ENCODE data around the gene SHISA6. TPM values are rescaled to one million over a fixed set of nuclear protein-coding genes. Genes with fewer than 3 reads are reported as not detected.

Gene SHISA6
- total RNA-seq, 2 experiments from 2014 or later = not detected

DNA sequence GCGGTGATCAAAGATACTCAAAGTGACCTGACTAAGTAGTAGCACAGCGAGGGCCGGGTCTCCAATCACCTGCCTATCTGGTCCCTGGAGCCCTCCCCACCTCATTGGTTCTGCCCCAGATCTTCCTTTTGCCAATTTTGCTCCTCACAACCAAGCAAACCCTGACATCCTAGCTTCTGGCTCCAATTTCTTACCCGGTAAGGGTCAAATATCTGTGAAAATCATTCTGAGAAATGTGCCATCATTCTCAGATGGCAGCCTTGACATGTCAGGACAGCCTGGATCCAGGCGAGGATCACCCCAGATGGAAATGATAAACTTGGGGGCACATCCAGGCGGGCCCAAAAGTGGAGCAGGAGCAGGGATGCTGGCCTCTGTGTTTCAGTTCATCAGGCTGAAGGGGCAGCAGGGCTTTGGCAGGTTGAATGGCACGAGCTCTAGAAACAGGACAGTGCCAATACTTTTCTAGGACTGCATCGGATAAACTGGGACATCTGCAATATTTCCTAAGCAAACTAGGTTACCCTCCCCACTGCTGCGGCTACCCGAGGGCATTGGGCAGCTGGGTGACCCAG lies 83.9 kb downstream of the SHISA6 start:
- no peak for TF ChIP-seq EZH2phosphoT487 (IDR thresholded peaks at IDR 0.05; ENCODE audit: borderline replicate concordance, low read depth, low read length)
- TF ChIP-seq, protein P1, sequence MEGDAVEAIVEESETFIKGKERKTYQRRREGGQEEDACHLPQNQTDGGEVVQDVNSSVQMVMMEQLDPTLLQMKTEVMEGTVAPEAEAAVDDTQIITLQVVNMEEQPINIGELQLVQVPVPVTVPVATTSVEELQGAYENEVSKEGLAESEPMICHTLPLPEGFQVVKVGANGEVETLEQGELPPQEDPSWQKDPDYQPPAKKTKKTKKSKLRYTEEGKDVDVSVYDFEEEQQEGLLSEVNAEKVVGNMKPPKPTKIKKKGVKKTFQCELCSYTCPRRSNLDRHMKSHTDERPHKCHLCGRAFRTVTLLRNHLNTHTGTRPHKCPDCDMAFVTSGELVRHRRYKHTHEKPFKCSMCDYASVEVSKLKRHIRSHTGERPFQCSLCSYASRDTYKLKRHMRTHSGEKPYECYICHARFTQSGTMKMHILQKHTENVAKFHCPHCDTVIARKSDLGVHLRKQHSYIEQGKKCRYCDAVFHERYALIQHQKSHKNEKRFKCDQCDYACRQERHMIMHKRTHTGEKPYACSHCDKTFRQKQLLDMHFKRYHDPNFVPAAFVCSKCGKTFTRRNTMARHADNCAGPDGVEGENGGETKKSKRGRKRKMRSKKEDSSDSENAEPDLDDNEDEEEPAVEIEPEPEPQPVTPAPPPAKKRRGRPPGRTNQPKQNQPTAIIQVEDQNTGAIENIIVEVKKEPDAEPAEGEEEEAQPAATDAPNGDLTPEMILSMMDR (conservative IDR thresholded peaks at IDR 0.05; ENCODE audit: low read length) = no peak
- BruUV-seq (replicated peaks) = no TSS peak
- Histone ChIP-seq H2AFZ (ENCODE audit: low read length) (no peak overlapping the region), H3K9me2 (ENCODE audit: insufficient read depth, low read length) (no peaks in the 10 kb centered on the region), H3K27ac (ENCODE audit: low read depth, low read length, poor library complexity, severe bottlenecking) (no peak overlapping the region), H3K4me3 (ENCODE audit: low read depth, low read length, poor library complexity, severe bottlenecking) (no peak overlapping the region), H3K4me2 (ENCODE audit: low read length) (no peak overlapping the region), H4K20me1 (ENCODE audit: insufficient read depth, low read length) (no peaks in the 10 kb centered on the region), H3K9me3 (ENCODE audit: low read length) (no peaks in the 10 kb centered on the region), H3K79me2 (ENCODE audit: insufficient read depth, low read depth, low read length) (no peaks in the 10 kb centered on the region), H3K4me1 (ENCODE audit: insufficient read depth, low read length, poor library complexity, severe bottlenecking) (no peaks in the 10 kb centered on the region), H3K36me3 (ENCODE audit: insufficient read depth, low read length) (no peaks in the 10 kb centered on the region)
- ChIA-PET POLR2A (interaction anchor here (0.6 kb wide), 1 partner anchor 713 kb away, joined by 3 read pairs; no protein-coding TSS in a partner anchor), CTCF (ENCODE audit: unreplicated experiment) (no interaction called here)
- DNase-seq (ENCODE audit: low spot score) = no peak
- intact Hi-C loops (cut with micrococcal nuclease; ENCODE audit: unreplicated experiment) = no loop called here

DNA sequence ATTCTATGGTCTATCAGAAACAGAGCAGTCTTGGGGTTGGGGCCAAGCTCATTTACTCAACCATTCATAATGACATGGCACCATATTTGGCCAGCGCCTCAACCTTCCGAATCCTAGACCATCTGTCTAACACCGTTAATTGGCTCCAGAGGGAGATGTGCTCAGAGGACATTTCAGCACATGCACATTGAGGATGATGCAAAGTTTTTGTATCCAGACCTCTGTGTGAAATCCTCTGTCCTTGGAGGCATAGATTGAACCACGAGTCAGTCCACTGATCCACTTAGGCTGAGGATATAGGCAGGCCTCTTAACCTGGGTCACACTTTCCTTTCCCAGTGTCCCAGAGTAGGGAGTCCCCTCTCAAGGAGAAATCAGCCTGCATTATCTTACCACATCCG lies 85.5 kb downstream of the SHISA6 start:
- Histone ChIP-seq H3K27ac (ENCODE audit: low read depth, low read length, poor library complexity, severe bottlenecking) (no peak overlapping the region), H3K9me3 (ENCODE audit: low read length) (no peaks in the 10 kb centered on the region), H3K79me2 (ENCODE audit: insufficient read depth, low read depth, low read length) (no peaks in the 10 kb centered on the region), H2AFZ (ENCODE audit: low read length) (no peak overlapping the region), H3K9me2 (ENCODE audit: insufficient read depth, low read length) (no peaks in the 10 kb centered on the region), H3K4me3 (ENCODE audit: low read depth, low read length, poor library complexity, severe bottlenecking) (no peak overlapping the region), H4K20me1 (ENCODE audit: insufficient read depth, low read length) (no peaks in the 10 kb centered on the region), H3K36me3 (ENCODE audit: insufficient read depth, low read length) (no peaks in the 10 kb centered on the region), H3K4me1 (ENCODE audit: insufficient read depth, low read length, poor library complexity, severe bottlenecking) (no peaks in the 10 kb centered on the region), H3K4me2 (ENCODE audit: low read length) (no peak overlapping the region)
- DNase-seq (ENCODE audit: low spot score) = no peak
- ChIA-PET POLR2A (no interaction called here), CTCF (ENCODE audit: unreplicated experiment) (no interaction called here)
- TF ChIP-seq, protein P1 (conservative IDR thresholded peaks at IDR 0.05; ENCODE audit: low read length) = no peak
- no peak for TF ChIP-seq EZH2phosphoT487 (IDR thresholded peaks at IDR 0.05; ENCODE audit: borderline replicate concordance, low read depth, low read length)
- intact Hi-C loops (cut with micrococcal nuclease; ENCODE audit: unreplicated experiment) = no loop called here
- BruUV-seq (replicated peaks) = no TSS peak

DNA sequence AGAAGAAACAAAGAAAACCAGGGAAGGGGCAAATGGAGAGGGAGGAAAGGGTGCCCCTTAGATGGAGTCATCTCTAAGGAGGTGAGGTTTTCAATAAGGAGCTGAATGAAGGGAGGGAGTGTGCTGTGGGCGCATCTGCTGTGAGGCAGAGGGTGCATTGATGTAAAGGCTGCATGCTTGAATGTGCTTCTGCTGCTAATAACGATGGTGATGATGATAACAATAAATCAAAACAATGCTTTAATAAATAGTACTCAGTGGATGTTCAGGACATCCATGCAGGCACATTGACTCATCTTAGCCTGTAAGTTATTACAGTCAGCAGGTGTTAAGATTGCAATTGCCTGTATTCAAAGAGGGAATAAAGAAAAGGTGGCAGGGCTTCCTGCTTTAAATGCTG lies 87.8 kb downstream of the SHISA6 start:
- Histone ChIP-seq H3K27ac (ENCODE audit: low read depth, low read length, poor library complexity, severe bottlenecking) (no peak overlapping the region), H3K4me3 (ENCODE audit: low read depth, low read length, poor library complexity, severe bottlenecking) (no peak overlapping the region), H2AFZ (ENCODE audit: low read length) (no peak overlapping the region), H3K79me2 (ENCODE audit: insufficient read depth, low read depth, low read length) (no peaks in the 10 kb centered on the region), H4K20me1 (ENCODE audit: insufficient read depth, low read length) (no peaks in the 10 kb centered on the region), H3K36me3 (ENCODE audit: insufficient read depth, low read length) (no peaks in the 10 kb centered on the region), H3K9me2 (ENCODE audit: insufficient read depth, low read length) (no peaks in the 10 kb centered on the region), H3K4me2 (ENCODE audit: low read length) (no peak overlapping the region), H3K9me3 (ENCODE audit: low read length) (no peaks in the 10 kb centered on the region), H3K4me1 (ENCODE audit: insufficient read depth, low read length, poor library complexity, severe bottlenecking) (no peaks in the 10 kb centered on the region)
- no TSS peak for BruUV-seq (replicated peaks)
- no peak for DNase-seq (ENCODE audit: low spot score)
- intact Hi-C loops (cut with micrococcal nuclease; ENCODE audit: unreplicated experiment) = no loop called here
- ChIA-PET CTCF (ENCODE audit: unreplicated experiment) (no interaction called here), POLR2A (no interaction called here)
- TF ChIP-seq, protein P1 (conservative IDR thresholded peaks at IDR 0.05; ENCODE audit: low read length) = no peak
- no peak for TF ChIP-seq EZH2phosphoT487 (IDR thresholded peaks at IDR 0.05; ENCODE audit: borderline replicate concordance, low read depth, low read length)
